ENCODE measurements around the gene CNOT1.

- TF ChIP-seq EZH2 (IDR thresholded peaks at IDR 0.05; ENCODE audit: borderline replicate concordance, low read length) = no peak
- no peak for TF ChIP-seq CTCF (IDR thresholded peaks at IDR 0.05; ENCODE audit: low read length)
Observed at GRCh38 chr16:58577141-58577540, 52.5 kb downstream of the CNOT1 start.

Measured in OCI-LY1 (cell line).